GM19468 (cell line): ENCODE results near the gene PAPSS1.

Source experiments
- ATAC-seq: cut with Tn5 transposase; IDR thresholded peaks from one replicate; pipeline ENCODE4 v1.9.1; 2021; ENCODE audit warnings: mild to moderate bottlenecking, moderate library complexity, moderate number of reproducible peaks; ENCODE audit not compliant: unreplicated experiment; ENCODE audit errors: extremely low read depth

Gene PAPSS1

GRCh38 chr4:107719922-107720722 is at the start of gene PAPSS1:
PAPSS1 (minus strand) TSS chr4:107720234; CDS start chr4:107720179, 55 bp downstream.
- ATAC-seq = peak; percentile 88

DNA sequence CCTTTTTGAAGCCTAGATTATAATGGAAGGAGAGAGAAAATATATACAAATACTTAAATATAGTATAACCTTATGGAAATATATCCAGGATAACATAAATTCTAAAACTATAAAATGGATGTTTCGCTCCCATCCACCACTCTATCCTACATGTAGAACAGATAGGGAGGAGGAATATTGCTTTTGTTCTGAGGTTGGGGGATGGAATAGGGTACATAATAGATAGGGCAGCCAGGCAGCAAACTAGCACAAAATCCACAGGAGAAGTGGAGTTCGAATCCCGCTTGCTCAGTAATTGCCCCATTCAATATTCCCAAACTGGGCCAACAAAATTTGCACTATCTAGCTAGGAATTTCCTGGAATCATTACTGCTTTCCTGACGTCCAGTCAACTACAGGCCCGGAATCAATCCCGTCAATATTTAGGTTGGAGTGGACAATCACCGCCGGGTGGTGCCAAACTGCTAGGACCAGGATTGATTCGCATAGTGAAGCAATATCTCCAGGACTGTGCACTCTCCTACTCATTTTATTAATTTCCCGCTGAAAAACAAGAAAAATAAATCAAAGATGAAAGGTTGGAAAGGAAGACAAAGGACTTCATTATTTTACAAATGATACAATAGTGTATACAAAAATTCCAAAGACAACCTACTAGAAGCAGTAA is 40.4 kb upstream of the PAPSS1 start:
- no peak for ATAC-seq

- peak; percentile 46 for ATAC-seq
These were observed 37.9 kb upstream of the PAPSS1 start for GRCh38 chr4:107757864-107758476.

DNA sequence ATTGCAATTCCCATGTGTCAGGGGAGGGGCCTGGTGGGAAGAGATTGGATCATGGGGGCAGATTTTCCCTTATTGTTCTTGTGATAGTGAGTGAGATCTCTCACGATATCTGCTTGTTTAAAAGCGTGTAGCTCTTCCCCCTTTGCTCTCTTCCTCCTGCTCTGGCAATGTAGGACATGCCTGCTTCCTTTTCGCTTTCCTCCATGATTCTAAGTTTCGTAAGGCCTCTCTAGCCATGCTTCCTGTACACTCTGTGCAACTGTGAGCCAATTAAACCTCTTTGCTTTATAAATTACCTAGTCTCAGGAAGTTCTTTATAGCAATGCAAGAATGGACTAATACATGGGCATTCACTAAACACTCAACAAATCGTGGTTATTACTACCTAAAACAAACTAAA is 37.2 kb upstream of the PAPSS1 start:
- no peak for ATAC-seq

DNA sequence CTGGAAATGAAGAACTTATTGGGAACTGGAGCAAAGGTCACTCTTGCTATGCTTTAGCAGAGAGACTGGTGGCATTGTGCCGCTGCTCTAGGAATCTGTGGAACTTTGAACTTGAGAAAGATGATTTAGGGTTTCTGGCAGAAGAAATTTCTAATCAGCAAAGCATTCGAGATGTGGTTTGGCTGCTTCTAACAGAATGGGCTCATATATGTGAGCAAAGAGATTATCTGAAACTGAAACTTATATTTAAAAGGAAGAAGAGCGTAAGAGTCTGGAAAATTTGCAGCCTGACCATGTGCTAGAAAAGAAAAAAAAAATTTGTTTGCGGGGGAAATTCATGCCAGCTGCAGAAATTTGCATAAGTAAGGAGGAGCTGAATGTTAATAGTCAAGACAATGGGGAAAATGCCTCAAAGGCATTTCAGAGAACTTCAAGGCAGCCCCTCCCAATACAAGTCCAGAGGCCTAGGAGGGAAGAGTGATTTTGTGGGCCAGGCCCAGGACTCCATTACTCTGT is 35.9 kb upstream of the PAPSS1 start:
- no peak for ATAC-seq

- no peak for ATAC-seq
These were observed 31.6 kb upstream of the PAPSS1 start for GRCh38 chr4:107751670-107752069.

DNA sequence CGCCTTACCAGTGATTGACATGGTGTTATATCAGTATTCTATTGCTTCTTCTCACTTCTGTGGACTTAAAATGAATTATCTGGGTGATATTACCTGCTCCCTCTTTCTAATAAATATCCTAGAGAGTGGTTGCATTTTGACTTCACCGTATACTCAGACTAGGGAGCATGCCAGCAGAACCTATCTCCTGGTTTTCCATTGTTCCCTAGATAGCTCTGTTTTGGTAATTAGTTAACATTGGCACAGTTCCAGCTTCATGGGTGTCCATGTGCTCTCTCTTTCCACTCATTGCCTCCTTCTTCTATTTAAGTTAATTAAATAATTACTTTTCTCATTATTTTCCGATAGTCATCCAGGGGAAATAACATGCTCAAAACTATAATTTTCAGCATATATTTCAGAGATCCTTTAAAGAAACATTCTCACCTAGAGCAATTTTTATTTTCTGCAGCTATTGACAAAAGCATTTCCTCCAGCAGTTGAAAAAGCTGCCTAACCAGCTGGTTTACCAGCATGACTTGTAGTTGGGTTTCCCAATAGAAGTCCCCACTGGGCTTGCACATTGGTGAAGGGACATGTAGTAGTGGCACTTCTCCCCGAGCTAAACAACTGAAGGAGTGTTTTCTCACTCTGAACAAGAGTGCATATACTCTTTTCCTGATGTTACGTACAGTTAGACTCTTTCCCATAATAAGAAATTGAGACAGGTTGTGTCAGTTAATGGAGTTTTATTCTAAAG is 27.9 kb upstream of the PAPSS1 start:
- ATAC-seq = no peak

GRCh38 chr4:107746161-107746560 is 26.1 kb upstream of the PAPSS1 start:
- no peak for ATAC-seq

GRCh38 chr4:107744532-107744931 is 24.5 kb upstream of the PAPSS1 start:
- ATAC-seq = no peak

- no peak for ATAC-seq
These were observed 23.5 kb upstream of the PAPSS1 start for GRCh38 chr4:107743532-107743931.

DNA sequence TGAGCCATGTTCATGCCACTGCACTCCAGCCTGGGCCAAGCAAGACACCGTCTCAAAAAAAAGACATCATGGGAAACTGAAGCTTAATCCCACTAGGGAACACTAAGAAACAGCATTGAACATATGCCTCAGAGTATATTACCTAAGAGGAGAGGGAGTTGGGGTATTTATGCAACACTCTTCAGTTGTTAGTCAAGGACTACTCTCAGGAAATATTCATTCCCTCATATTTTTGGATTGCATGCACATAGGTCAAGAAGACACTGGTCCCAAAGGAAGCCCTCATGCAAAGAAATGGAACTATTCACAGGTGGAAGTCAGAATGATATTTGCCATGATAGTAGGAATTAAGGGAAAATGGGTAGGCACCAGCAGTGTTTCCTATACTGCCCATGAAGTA is 22.8 kb upstream of the PAPSS1 start:
- ATAC-seq = no peak

DNA sequence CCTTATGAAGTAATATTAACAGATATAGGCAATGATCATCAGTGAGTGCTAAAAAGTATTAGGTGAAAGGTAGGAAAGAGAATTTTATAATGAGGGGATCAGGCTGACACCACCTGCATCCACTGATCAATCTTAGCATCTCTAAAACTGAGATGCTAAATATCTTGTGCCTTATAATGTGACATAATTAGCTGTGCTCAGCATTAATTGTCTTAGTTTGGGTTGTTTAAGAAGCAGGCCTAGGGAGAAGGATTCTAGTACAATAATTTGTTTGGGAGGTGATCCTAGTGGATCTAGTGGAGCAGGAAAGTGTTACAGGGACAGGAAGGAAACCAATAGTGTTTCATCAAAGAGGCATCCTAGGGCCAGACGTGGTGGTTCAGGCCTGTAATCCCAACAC is 22.2 kb upstream of the PAPSS1 start:
- no peak for ATAC-seq

DNA sequence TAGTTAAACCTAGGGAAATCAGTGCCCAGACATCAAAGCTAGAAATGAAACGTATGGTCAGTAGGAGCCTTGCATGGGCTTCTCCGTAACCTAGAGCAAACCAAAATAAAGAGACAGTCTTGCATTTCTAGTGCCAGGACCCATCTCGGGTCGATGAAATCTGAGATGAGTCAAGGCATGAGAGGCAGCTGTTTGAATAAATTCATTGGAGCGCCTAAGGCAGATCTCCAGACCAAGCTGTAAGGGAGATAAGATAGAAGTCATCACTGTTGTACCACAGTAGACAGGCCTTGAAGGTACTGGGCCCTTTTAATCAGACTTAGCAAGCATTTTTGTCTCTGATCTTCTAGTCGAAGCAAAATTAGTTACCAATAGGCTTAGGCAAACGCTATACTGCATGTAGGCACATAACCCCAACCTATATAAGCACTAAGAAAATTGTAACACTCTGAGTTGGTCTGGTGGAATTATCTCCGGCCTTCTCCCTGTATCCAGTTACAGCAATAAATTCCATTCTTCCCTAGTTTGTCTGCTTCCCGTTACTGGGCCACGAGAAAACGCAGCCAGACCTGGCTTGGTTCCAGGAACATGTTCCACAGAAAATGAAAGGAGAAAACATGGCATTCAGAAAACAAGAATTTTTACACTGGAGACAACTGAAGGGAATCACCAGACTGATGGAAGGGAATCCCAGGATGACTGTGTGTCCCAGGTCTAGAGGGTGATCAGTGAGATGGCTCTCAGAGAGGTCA is 21.1 kb upstream of the PAPSS1 start:
- ATAC-seq = no peak

DNA sequence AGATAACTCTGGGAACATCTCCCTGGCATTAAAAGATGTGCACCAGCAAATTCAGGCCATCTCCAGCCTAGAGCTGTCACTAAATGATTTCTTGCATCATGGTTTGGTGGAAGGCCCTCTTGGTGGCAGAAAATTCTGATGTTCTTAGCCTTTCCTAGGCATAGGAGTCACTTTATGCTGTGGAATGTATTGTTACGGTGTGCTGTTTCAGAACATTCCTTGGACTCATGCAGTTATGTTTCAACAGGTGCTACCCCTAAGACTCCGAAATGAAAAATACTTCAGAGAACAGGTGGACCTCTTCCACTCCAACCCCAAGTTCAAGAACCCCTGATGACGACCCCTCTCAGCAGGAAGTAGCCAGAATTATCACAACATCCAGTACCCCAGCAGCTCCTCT is 20.3 kb upstream of the PAPSS1 start:
- ATAC-seq = no peak

DNA sequence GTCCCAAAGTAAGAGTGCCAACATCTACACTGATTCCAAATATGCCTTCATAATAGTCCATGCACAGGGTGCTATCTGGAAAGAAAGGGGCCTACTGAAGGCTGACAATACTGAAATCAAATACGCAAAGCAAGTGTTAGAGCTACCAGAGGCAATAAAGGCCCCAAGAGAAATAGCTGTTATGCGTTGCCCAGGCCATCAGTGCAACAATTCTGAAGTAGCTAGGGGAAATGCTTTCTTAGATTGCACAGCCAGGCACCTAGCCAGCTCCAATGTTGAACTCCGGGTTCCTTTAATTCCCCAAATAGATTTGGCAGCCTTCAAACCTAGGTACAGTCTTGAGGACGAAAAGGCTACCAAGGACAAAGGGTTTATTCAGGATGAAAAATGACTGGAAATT is 17.4 kb upstream of the PAPSS1 start:
- no peak for ATAC-seq

DNA sequence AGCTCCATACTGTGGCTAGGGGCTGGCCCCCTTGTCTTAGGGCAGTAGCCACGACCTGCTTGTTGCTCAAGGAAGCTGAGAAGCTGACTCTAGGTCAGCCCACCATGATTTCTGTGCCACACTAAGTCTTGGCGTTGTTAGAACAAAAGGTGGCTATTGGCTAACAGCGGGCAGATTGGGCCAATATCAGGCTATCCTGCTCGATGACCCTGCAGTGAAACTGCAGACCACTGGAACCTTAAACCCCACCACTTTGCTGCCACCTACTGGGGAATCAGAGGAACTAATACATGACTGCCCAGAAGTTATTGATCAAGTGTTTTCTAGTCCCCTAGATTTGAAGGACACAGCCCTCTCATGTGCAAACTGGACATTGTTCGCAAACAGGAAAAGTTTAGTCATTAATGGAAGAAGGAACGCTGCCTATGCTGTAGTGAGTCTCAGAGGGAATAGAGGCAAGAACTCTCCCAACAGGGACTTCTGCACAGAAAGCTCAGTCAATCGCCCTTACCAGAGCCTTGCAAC is 17.0 kb upstream of the PAPSS1 start:
- ATAC-seq = peak; percentile 78

DNA sequence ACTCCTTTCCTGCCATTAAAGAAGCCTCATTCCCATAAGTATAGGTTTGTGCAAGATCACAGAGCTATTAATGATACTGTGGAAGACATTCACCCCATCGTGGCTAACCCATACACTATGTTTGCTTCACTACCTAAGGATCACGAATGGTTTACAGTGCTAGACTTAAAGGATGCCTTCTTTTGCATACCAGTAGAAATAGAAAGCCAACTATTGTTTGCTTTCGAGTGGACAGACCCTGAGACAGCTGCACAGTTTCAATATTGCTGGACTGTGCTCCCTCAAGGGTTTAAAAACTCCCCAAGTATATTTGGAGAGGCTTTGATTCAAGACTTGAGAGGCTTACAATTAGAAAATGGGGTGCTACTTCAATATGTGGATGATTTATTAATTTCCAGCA is 16.0 kb upstream of the PAPSS1 start:
- ATAC-seq = peak; percentile 55

DNA sequence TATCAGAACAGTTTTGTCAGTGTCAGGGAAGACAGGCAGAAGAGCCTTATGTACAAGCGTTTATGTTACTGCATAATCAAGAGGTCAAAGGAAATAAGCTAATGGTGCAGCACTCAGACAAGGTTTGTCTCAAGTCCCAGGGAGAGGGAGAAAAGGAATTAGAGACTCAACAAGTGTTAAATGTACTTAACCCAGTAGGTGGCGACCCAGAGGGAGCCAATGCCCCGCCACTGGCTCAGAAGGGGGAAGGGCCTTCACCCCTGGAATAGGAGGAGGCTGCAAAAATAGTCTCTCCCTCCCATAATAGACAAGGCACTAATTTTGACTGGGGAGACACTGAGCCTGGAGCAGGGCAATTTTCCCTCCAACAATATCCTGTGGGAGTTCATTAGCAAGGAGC is 14.1 kb upstream of the PAPSS1 start:
- ATAC-seq = no peak

GRCh38 chr4:107733431-107733925 is 13.4 kb upstream of the PAPSS1 start:
- no peak for ATAC-seq
